Activated CD8-positive, alpha-beta T cell treated with anti-CD3 and anti-CD28 coated beads for 36 hours (primary cell): ENCODE data around the gene PLK1. TPM values are rescaled to one million over a fixed set of nuclear protein-coding genes. Genes with fewer than 3 reads are reported as not detected.
"Not testable (repeated sequence)": the region's sequence is repeated elsewhere in the genome, so short reads cannot be mapped to it uniquely, and the experiment has no call there.

Experiments
- ATAC-seq: fragments of 200-7000 bp; cut with Tn5 transposase; one replicate; pipeline ENCODE4 v1.10.0; 2021; ENCODE audit warnings: mild to moderate bottlenecking, moderate library complexity
- CTCF ChIA-PET: fragments of 350-600 bp; sonication (Branson Sonifier 250); formaldehyde crosslinking; loops from one replicate; lab custom pipeline; 2021; ENCODE audit warnings: antibody characterized with exemption; lab: Charles Lee
- POLR2A ChIA-PET: fragments of 350-600 bp; sonication (Branson Sonifier 250); formaldehyde crosslinking; loops from one replicate; lab custom pipeline; 2021; ENCODE audit warnings: antibody characterized with exemption; lab: Charles Lee
- DNase-seq: peaks from one replicate; pipeline ENCODE4 v3.0.0-alpha.2; 2020
- H3K27ac Mint-ChIP-seq: one replicate; pipeline ENCODE4 v1.8.0; 2021; ENCODE audit warnings: mild to moderate bottlenecking, mixed read lengths
- H3K27me3 Mint-ChIP-seq: one replicate; pipeline ENCODE4 v1.8.0; 2021; ENCODE audit warnings: mixed read lengths
- H3K36me3 Mint-ChIP-seq: one replicate; pipeline ENCODE4 v1.8.0; 2021; ENCODE audit warnings: low read depth, mixed read lengths
- H3K4me1 Mint-ChIP-seq: one replicate; pipeline ENCODE4 v1.8.0; 2021; ENCODE audit warnings: low read depth, mixed read lengths
- H3K4me3 Mint-ChIP-seq: one replicate; pipeline ENCODE4 v1.8.0; 2021; ENCODE audit warnings: mild to moderate bottlenecking, moderate library complexity, mixed read lengths
- H3K9me3 Mint-ChIP-seq: one replicate; pipeline ENCODE4 v1.8.0; 2021; ENCODE audit warnings: mixed read lengths
- CTCF ChIP-seq: fragments of 200-600 bp; IDR thresholded peaks from one replicate; pipeline ENCODE4 v1.8.0; 2022; ENCODE audit warnings: antibody characterized with exemption, mild to moderate bottlenecking
- intact Hi-C: fragments of 100-400 bp; cut with micrococcal nuclease; formaldehyde crosslinking; loops from one replicate; pipeline ENCODE4 v1.10.0; 2022
- total RNA-seq, 2 experiments: library from RNA; stranded (reverse); gene quantifications; one replicate each; pipeline ENCODE4 v1.2.3, GENCODE V29; 2021

Gene PLK1
- total RNA-seq, 2 experiments from 2014 or later: 85.8 to 87.9 TPM

DNA sequence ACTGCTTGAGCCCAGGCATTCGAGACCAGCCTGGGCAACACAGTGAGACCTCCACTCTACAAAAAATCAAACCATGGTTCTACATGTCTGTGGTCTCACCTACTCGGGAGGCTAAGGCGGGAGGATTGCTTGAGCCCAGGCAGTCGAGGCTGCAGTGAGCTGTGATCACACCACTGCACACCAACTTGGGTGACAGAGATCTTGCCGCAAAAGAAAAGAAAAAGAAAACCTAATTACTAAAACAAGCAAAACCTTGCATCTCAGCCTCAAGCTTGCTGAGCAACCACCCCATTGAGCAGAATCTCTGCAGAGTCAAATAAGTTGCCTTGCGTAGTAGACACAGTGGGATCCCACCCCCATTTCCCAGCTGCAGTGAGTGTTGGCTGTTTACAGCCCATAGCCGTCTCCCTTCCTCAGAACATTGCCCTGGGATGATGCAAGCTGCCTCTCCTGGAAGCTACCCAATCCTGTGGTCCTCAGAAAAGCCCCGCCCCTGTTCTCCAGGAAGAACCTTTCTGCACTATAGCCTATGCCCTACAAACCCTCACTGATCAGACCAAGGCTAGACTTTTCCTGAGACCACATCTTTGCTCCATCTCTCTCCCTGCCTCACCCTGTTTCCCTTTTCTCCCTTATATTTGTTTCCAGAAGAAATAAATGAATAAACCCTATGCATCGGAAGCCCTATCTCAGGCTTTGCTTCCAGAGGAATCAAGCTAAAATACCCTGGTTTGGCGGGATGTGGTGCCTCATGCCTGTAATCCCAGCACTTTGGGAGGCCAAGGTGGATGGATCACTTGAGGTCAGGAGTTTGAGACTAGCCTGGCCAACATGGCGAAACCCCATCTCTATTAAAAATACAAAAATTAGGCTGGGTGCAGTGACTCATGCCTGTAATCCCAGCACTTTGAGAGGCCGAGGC lies 51.1 kb downstream of the PLK1 start:
- Mint-ChIP-seq H3K4me3 (no peak overlapping the region), H3K4me1 (peaks cover 6% of the 10 kb centered on the region), H3K27me3 (peaks cover 11% of the 10 kb centered on the region), H3K36me3 (no peaks in the 10 kb centered on the region), H3K9me3 (no peaks in the 10 kb centered on the region), H3K27ac (no peak overlapping the region)
- ChIA-PET CTCF (interaction anchor here (0.7 kb wide), 1 partner anchor 46 kb away, joined by 3 read pairs; no protein-coding TSS in a partner anchor), POLR2A (no interaction called here)
- ATAC-seq (no peak), DNase-seq (no peak)
- TF ChIP-seq CTCF: no peak
- intact Hi-C loops: loop anchor here (10.0 kb wide), 1 partner anchor 305 kb away; no protein-coding TSS in a partner anchor

DNA sequence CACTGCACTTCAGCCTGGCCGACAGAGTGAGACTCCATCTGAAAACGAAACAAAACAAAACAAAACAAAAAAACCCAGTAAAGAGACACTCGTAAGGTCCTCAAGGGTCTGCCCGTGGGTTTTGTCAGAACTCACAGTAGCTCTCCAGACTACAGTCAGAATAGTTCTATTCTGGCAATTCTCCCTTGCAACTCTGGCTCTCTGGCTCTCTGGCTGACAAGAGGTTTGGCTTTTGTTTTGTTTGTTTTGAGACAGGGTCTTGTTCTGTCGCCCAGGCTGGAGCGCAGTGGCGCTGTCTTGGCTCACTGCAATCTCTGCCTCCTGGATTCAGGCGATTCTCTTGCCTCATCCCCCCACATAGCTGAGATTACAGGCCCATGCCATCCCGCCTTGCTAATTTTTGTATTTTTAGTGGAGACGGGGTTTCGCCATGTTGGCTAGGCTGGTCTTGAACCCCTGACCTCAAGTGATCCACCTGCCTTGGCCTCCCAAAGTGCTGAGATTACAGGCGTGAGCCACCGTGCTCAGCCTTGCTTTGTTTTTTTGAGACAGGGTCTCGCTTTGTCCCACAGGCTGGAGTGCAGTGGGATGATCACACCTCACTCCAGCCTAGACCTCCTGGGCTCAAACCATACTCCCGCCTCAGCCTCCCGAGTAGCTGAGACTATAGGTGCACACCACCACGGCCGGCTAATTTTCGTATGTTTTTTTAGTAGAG lies 55.6 kb downstream of the PLK1 start:
- DNase-seq: no peak
- no peak for ATAC-seq
- Mint-ChIP-seq H3K27me3 (peaks cover 8% of the 10 kb centered on the region), H3K9me3 (no peaks in the 10 kb centered on the region), H3K27ac (no peak overlapping the region), H3K36me3 (no peaks in the 10 kb centered on the region), H3K4me1 (peaks cover 5% of the 10 kb centered on the region), H3K4me3 (no peak overlapping the region)
- POLR2A ChIA-PET: no interaction called here
- no peak for TF ChIP-seq CTCF
- CTCF ChIA-PET: interaction anchor here (0.7 to 4.2 kb wide), 7 partner anchors 11 to 770 kb away, joined by 3 to 17 read pairs (median 3); no protein-coding TSS in a partner anchor
- intact Hi-C loops: loop anchor here (10.0 kb wide), 1 partner anchor 300 kb away; no protein-coding TSS in a partner anchor

DNA sequence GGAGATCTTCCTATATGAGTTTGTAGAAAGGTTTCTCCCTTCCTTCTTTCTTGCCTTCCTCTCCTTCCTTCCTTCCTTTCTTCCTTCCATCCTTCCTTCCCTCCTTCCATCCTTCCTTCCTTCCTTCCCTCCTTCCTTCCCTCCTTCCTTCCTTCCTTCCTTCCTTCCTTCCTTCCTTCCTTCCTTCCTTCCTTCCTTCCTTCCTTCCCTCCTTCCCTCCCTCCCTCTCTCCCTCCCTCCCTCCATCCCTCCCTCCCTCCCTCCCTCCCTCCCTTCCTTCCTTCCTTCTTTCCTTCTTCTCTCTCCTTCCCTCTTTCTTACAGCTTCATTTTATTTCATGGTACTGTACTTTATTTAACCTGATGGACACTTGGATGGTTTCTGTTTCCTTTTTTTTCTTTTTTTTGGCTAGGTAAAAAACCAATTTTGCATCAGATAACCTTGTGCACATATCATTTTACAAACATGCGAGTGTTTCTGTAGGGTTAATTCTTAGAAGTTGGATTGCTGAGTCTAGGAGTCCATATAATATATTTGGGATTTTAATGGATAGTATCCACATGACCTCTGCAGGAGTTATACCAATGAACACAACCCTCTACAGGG lies 58.8 kb downstream of the PLK1 start:
- H3K27ac Mint-ChIP-seq, H3K36me3 Mint-ChIP-seq, H3K4me3 Mint-ChIP-seq, ATAC-seq, H3K4me1 Mint-ChIP-seq, POLR2A ChIA-PET, H3K9me3 Mint-ChIP-seq, H3K27me3 Mint-ChIP-seq, DNase-seq: not testable (repeated sequence)
- intact Hi-C loops: loop anchor here (10.0 kb wide), 1 partner anchor 297 kb away; no protein-coding TSS in a partner anchor
- CTCF ChIA-PET: interaction anchor here (0.9 kb wide), 1 partner anchor 64 kb away, joined by 3 read pairs; no protein-coding TSS in a partner anchor

DNA sequence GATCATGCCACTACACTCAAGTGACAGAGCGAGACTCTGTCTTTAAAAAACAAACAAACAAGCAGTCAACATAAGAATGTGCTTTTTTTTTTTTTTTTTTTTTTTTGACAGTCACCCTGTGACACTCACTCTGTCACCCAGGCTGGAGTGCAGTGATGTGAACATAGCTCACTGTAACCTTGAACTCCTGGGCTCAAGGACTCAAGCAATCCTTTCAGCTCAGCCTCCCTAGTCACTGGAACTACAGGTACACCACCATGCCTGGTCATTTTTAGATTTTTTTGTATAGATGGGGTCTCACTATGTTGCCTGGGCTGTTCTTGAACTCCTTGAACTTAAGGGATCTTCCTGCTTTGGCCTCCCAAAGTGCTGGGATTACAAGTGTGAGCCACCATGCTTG lies 60.8 kb downstream of the PLK1 start:
- Mint-ChIP-seq H3K27ac (no peak overlapping the region), H3K4me1 (peaks cover 3% of the 10 kb centered on the region), H3K4me3 (no peak overlapping the region), H3K9me3 (no peaks in the 10 kb centered on the region), H3K27me3 (peaks cover 13% of the 10 kb centered on the region), H3K36me3 (no peaks in the 10 kb centered on the region)
- no peak for TF ChIP-seq CTCF
- ChIA-PET CTCF (no interaction called here), POLR2A (interaction anchor here (0.7 kb wide), 1 partner anchor 356 kb away, joined by 5 read pairs; no protein-coding TSS in a partner anchor)
- no peak for ATAC-seq
- intact Hi-C loops: loop anchor here (10.0 kb wide), 1 partner anchor 295 kb away; no protein-coding TSS in a partner anchor
- DNase-seq: no peak

Other genes with a start within 250 kb of the PLK1 start
- 10 to 100 TPM; 16.4 to 16.7 TPM for gene COG7, start 225.7 kb upstream of the PLK1 start, total RNA-seq
- gene GGA2, start 168.4 kb upstream of the PLK1 start, total RNA-seq: 10 to 100 TPM; 91.0 to 96.9 TPM
- gene EARS2, start 121.5 kb upstream of the PLK1 start, total RNA-seq: 10 to 100 TPM; 25.7 to 29.1 TPM
- 10 to 100 TPM; 51.8 to 54.1 TPM for gene UBFD1, start 121.2 kb upstream of the PLK1 start, total RNA-seq
- 100 to 1,000 TPM; 157 to 162 TPM for gene NDUFAB1, start 82.6 kb upstream of the PLK1 start, total RNA-seq
- 10 to 100 TPM; 22.9 to 24.0 TPM for gene PALB2, start 37.6 kb upstream of the PLK1 start, total RNA-seq
- 10 to 100 TPM; 51.3 to 54.1 TPM for gene DCTN5, start 37.4 kb upstream of the PLK1 start, total RNA-seq
- gene ERN2, start 34.3 kb downstream of the PLK1 start, total RNA-seq: not detected
- gene CHP2, start 76.1 kb downstream of the PLK1 start, total RNA-seq: not detected
- 100 to 1,000 TPM; 101 to 105 TPM for gene PRKCB, start 157.1 kb downstream of the PLK1 start, total RNA-seq